Naive thymus-derived CD4-positive, alpha-beta T cell (primary cell): ENCODE results near the gene MEOX1. TPM values are rescaled to one million over a fixed set of nuclear protein-coding genes. Genes with fewer than 3 reads are reported as not detected.

Experiments
- ATAC-seq: fragments of 150-1000 bp; cut with Tn5 transposase; 2 replicates; pipeline ENCODE4 v1.10.0; 2021; ENCODE audit warnings: mild to moderate bottlenecking, moderate library complexity
- CTCF ChIA-PET: fragments of 350-600 bp; sonication (Branson Sonifier 250); formaldehyde crosslinking; loops from one replicate; lab custom pipeline; 2021; ENCODE audit warnings: antibody characterized with exemption; lab: Charles Lee
- POLR2A ChIA-PET: fragments of 350-600 bp; sonication (Branson Sonifier 250); formaldehyde crosslinking; loops from one replicate; lab custom pipeline; 2021; ENCODE audit warnings: antibody characterized with exemption, inconsistent platforms; lab: Charles Lee
- DNase-seq, 9 donors: peaks; one replicate each; pipeline versions ENCODE4 v3.0.0 to v3.0.0-alpha.2; 2020 to 2022; ENCODE audit warnings: mixed read lengths in 1 of 9
- H3K27ac ChIP-seq: one replicate; pipeline ENCODE4 v1.7.0; 2013; ENCODE audit warnings: mild to moderate bottlenecking, low read depth, low read length, moderate library complexity
- H3K27me3 ChIP-seq, 2 donors: one replicate each; pipeline ENCODE4 v1.7.0; 2013; ENCODE audit warnings: low read length in 2 of 2, mild to moderate bottlenecking in 2 of 2, moderate library complexity in 2 of 2; ENCODE audit not compliant: control insufficient read depth in 2 of 2, insufficient read depth in 2 of 2
- H3K36me3 ChIP-seq, 3 experiments: 1 replicate in 2 of 3; 2 replicates in 1 of 3; pipeline ENCODE4 v1.7.0; 2013; ENCODE audit warnings: low read length in 3 of 3, mild to moderate bottlenecking in 3 of 3, moderate library complexity in 1 of 3; ENCODE audit not compliant: insufficient read depth in 3 of 3, control insufficient read depth in 2 of 3
- H3K4me1 ChIP-seq, 2 donors: one replicate each; pipeline ENCODE4 v1.7.0; 2013; ENCODE audit warnings: low read length in 2 of 2, mild to moderate bottlenecking in 2 of 2, moderate library complexity in 1 of 2; ENCODE audit not compliant: control insufficient read depth in 2 of 2, insufficient read depth in 2 of 2
- H3K4me3 ChIP-seq: 2 replicates; pipeline ENCODE4 v1.7.0; 2013; ENCODE audit warnings: mild to moderate bottlenecking, low read length
- H3K9me3 ChIP-seq, 3 experiments: 1 replicate in 2 of 3; 2 replicates in 1 of 3; pipeline ENCODE4 v1.7.0; 2013; ENCODE audit warnings: low read length in 3 of 3; ENCODE audit not compliant: control insufficient read depth in 2 of 3
- H3K27ac Mint-ChIP-seq, 9 donors: one replicate each; pipeline ENCODE4 v1.8.0; 2020 to 2022; ENCODE audit warnings: mixed read lengths in 9 of 9, mild to moderate bottlenecking in 8 of 9, moderate library complexity in 5 of 9, inconsistent platforms in 2 of 9
- H3K27me3 Mint-ChIP-seq, 5 donors: one replicate each; pipeline ENCODE4 v1.8.0; 2021 to 2022; ENCODE audit warnings: mixed read lengths in 5 of 5, mild to moderate bottlenecking in 1 of 5
- H3K36me3 Mint-ChIP-seq, 5 donors: one replicate each; pipeline ENCODE4 v1.8.0; 2020 to 2022; ENCODE audit warnings: mixed read lengths in 5 of 5, mild to moderate bottlenecking in 3 of 5, inconsistent platforms in 1 of 5
- H3K4me1 Mint-ChIP-seq, 7 donors: one replicate each; pipeline ENCODE4 v1.8.0; 2020 to 2022; ENCODE audit warnings: mixed read lengths in 7 of 7, mild to moderate bottlenecking in 3 of 7, inconsistent platforms in 1 of 7
- H3K4me3 Mint-ChIP-seq, 10 donors: one replicate each; pipeline ENCODE4 v1.8.0; 2020 to 2022; ENCODE audit warnings: mild to moderate bottlenecking in 10 of 10, mixed read lengths in 10 of 10, moderate library complexity in 6 of 10, inconsistent platforms in 2 of 10
- H3K9me3 Mint-ChIP-seq, 11 donors: one replicate each; pipeline ENCODE4 v1.8.0; 2020 to 2022; ENCODE audit warnings: mixed read lengths in 11 of 11, mild to moderate bottlenecking in 4 of 11, inconsistent platforms in 1 of 11, moderate library complexity in 1 of 11
- intact Hi-C, 2 donors: fragments of 100-400 bp; cut with micrococcal nuclease; formaldehyde crosslinking; loops; one replicate each; pipeline ENCODE4 v1.15.1; 2023
- polyA plus RNA-seq, 2 donors: library from polyadenylated mRNA; unstranded; fragments of 300-500 nt; fragmentation: Illumina TruSeq; gene quantifications; one replicate each; pipeline ENCODE4 v1.2.3, GENCODE V29; 2021
- total RNA-seq, 6 experiments: library from RNA in 5 of 6; stranded (reverse) in 5 of 6; gene quantifications; 1 replicate in 5 of 6; 2 replicates in 1 of 6; pipeline ENCODE4 v1.2.3 and lab custom pipeline; 2021 to 2026

The MEOX1 gene
- total and polyA plus RNA-seq, 7 experiments from 2014 or later, result 0.37 to 2.5 (median 0.54) TPM

GRCh38 chr17:43655693-43656255, 5.9 kb downstream of the MEOX1 start:
- Histone ChIP-seq H3K4me1 (peaks cover 8 to 14% of the 10 kb centered on the region in 2 donors), H3K36me3 (no peaks in the 10 kb centered on the region), H3K4me3 (no peak overlapping the region), H3K27ac (no peak overlapping the region), H3K9me3 (no peaks in the 10 kb centered on the region), H3K27me3 (no peaks in the 10 kb centered on the region)
- POLR2A ChIA-PET, result no interaction called here
- Mint-ChIP-seq H3K9me3 (no peaks in the 10 kb centered on the region), H3K4me3 (peak overlapping the region in 9 of 10 donors; percentile 33 to 70 (median 53)), H3K27ac (peak overlapping the region in 8 of 9 donors; percentile 28 to 83 (median 76)), H3K27me3 (peaks cover 0 to 4% (median 0%) of the 10 kb centered on the region in 5 donors), H3K36me3 (no peaks in the 10 kb centered on the region), H3K4me1 (peaks cover 7 to 34% (median 20%) of the 10 kb centered on the region in 7 donors)
- CTCF ChIA-PET, result interaction anchor here (1.5 kb wide), 1 partner anchor 79 kb away, joined by 6 read pairs; no protein-coding TSS in a partner anchor
- intact Hi-C loops, result no loop called here
- ATAC-seq, result no peak
- DNase-seq, result no peak

- H3K27me3 ChIP-seq, result no peaks in the 10 kb centered on the region
- H3K36me3 ChIP-seq, result no peaks in the 10 kb centered on the region
- H3K27me3 Mint-ChIP-seq, result peaks cover 10 to 18% (median 17%) of the 10 kb centered on the region in 5 donors
- no peak overlapping the region for H3K27ac ChIP-seq
- ChIA-PET CTCF (no interaction called here), POLR2A (interaction anchor here (0.6 to 0.8 kb wide), 2 partner anchors 323 to 1445 kb away, joined by 3 read pairs; no protein-coding TSS in a partner anchor)
- peaks cover 7 to 29% (median 20%) of the 10 kb centered on the region in 7 donors for H3K4me1 Mint-ChIP-seq
- no peak overlapping the region for H3K4me3 Mint-ChIP-seq
- H3K9me3 ChIP-seq, result no peaks in the 10 kb centered on the region
- intact Hi-C loops, result no loop called here
- no peaks in the 10 kb centered on the region for H3K36me3 Mint-ChIP-seq
- peaks cover 3 to 10% of the 10 kb centered on the region in 2 donors for H3K4me1 ChIP-seq
- no peak overlapping the region for H3K4me3 ChIP-seq
- H3K9me3 Mint-ChIP-seq, result no peaks in the 10 kb centered on the region
- ATAC-seq (no peak), DNase-seq (no peak)
- H3K27ac Mint-ChIP-seq, result peak overlapping the region in 1 of 9 donors; percentile 65
Observed at GRCh38 chr17:43652124-43652480, 9.6 kb downstream of the MEOX1 start.

- H3K9me3 Mint-ChIP-seq, result no peaks in the 10 kb centered on the region
- intact Hi-C loops, result no loop called here
- no peak for DNase-seq
- Histone ChIP-seq H3K4me1 (no peaks in the 10 kb centered on the region), H3K36me3 (no peaks in the 10 kb centered on the region), H3K4me3 (no peak overlapping the region), H3K27me3 (no peaks in the 10 kb centered on the region), H3K27ac (no peak overlapping the region), H3K9me3 (no peaks in the 10 kb centered on the region)
- CTCF ChIA-PET, result interaction anchor here (1.0 to 1.8 kb wide), 2 partner anchors 73 to 227 kb away, joined by 3 to 4 read pairs; no protein-coding TSS in a partner anchor
- no peak overlapping the region for H3K27ac Mint-ChIP-seq
- no peak overlapping the region for H3K4me3 Mint-ChIP-seq
- no peaks in the 10 kb centered on the region for H3K36me3 Mint-ChIP-seq
- H3K27me3 Mint-ChIP-seq, result peaks cover 10 to 29% (median 19%) of the 10 kb centered on the region in 5 donors
- no peak for ATAC-seq
- peaks cover 0 to 18% (median 7%) of the 10 kb centered on the region in 7 donors for H3K4me1 Mint-ChIP-seq
- POLR2A ChIA-PET, result no interaction called here
Observed at GRCh38 chr17:43650471-43650870, 11.3 kb downstream of the MEOX1 start.

GRCh38 chr17:43648916-43649315, 12.8 kb downstream of the MEOX1 start:
- no peaks in the 10 kb centered on the region for H3K36me3 ChIP-seq
- POLR2A ChIA-PET, result no interaction called here
- CTCF ChIA-PET, result no interaction called here
- H3K27me3 ChIP-seq, result no peaks in the 10 kb centered on the region
- H3K9me3 ChIP-seq, result no peaks in the 10 kb centered on the region
- H3K4me1 ChIP-seq, result no peaks in the 10 kb centered on the region
- Mint-ChIP-seq H3K27me3 (peaks cover 14 to 43% (median 28%) of the 10 kb centered on the region in 5 donors), H3K4me3 (no peak overlapping the region), H3K36me3 (no peaks in the 10 kb centered on the region), H3K27ac (peak overlapping the region in 4 of 9 donors; percentile 26 to 43 (median 38)), H3K4me1 (peaks cover 0 to 25% (median 7%) of the 10 kb centered on the region in 7 donors), H3K9me3 (peaks cover 0 to 2% (median 0%) of the 10 kb centered on the region in 11 donors)
- H3K4me3 ChIP-seq, result no peak overlapping the region
- H3K27ac ChIP-seq, result no peak overlapping the region
- DNase-seq (no peak), ATAC-seq (no peak)
- intact Hi-C loops, result no loop called here

GRCh38 chr17:43645765-43646481, 15.8 kb downstream of the MEOX1 start:
- ATAC-seq, result peak; percentile 72
- POLR2A ChIA-PET, result no interaction called here
- Histone ChIP-seq H3K4me3 (no peak overlapping the region), H3K4me1 (no peaks in the 10 kb centered on the region), H3K27ac (peak overlapping the region; percentile 30), H3K27me3 (no peaks in the 10 kb centered on the region), H3K9me3 (no peaks in the 10 kb centered on the region), H3K36me3 (no peaks in the 10 kb centered on the region)
- peak in 3 of 9 donors; percentile 11 to 30 (median 18) for DNase-seq
- CTCF ChIA-PET, result no interaction called here
- Mint-ChIP-seq H3K4me1 (peaks cover 0 to 29% (median 10%) of the 10 kb centered on the region in 7 donors), H3K9me3 (peaks cover 0 to 2% (median 0%) of the 10 kb centered on the region in 11 donors), H3K36me3 (no peaks in the 10 kb centered on the region), H3K27ac (peak overlapping the region in 1 of 9 donors; percentile 8), H3K27me3 (peaks cover 14 to 47% (median 28%) of the 10 kb centered on the region in 5 donors), H3K4me3 (peak overlapping the region in 9 of 10 donors; percentile 27 to 76 (median 69))
- intact Hi-C loops, result no loop called here

GRCh38 chr17:43645450-43645764, 16.3 kb downstream of the MEOX1 start:
- intact Hi-C loops, result no loop called here
- H3K27ac Mint-ChIP-seq, result peak overlapping the region in 1 of 9 donors; percentile 8
- ChIA-PET CTCF (interaction anchor here (0.6 kb wide), 1 partner anchor 989 kb away, joined by 3 read pairs; no protein-coding TSS in a partner anchor), POLR2A (no interaction called here)
- peaks cover 0 to 32% (median 14%) of the 10 kb centered on the region in 7 donors for H3K4me1 Mint-ChIP-seq
- H3K36me3 Mint-ChIP-seq, result no peaks in the 10 kb centered on the region
- H3K27ac ChIP-seq, result no peak overlapping the region
- H3K4me1 ChIP-seq, result no peaks in the 10 kb centered on the region
- peaks cover 14 to 49% (median 28%) of the 10 kb centered on the region in 5 donors for H3K27me3 Mint-ChIP-seq
- ATAC-seq (no peak), DNase-seq (no peak)
- H3K4me3 ChIP-seq, result no peak overlapping the region
- no peaks in the 10 kb centered on the region for H3K9me3 ChIP-seq
- no peaks in the 10 kb centered on the region for H3K36me3 ChIP-seq
- no peaks in the 10 kb centered on the region for H3K27me3 ChIP-seq
- peak overlapping the region in 6 of 10 donors; percentile 9 to 76 (median 58) for H3K4me3 Mint-ChIP-seq
- H3K9me3 Mint-ChIP-seq, result peaks cover 0 to 2% (median 0%) of the 10 kb centered on the region in 11 donors
